Nephron progenitor cell (in vitro differentiated cells): ENCODE data around the gene ASB1.

ENCODE experiments used
- DNase-seq: peaks from one replicate; pipeline ENCODE4 v3.0.0; 2021
- H3K27ac Mint-ChIP-seq: 2 replicates; pipeline ENCODE4 v1.8.0; 2021; ENCODE audit warnings: mild to moderate bottlenecking, moderate library complexity, mixed read lengths
- H3K27me3 Mint-ChIP-seq: 2 replicates; pipeline ENCODE4 v1.8.0; 2021; ENCODE audit warnings: mild to moderate bottlenecking, low read depth, mixed read lengths; ENCODE audit not compliant: poor library complexity
- H3K36me3 Mint-ChIP-seq: 2 replicates; pipeline ENCODE4 v1.8.0; 2021; ENCODE audit warnings: low read depth, mixed read lengths
- H3K4me1 Mint-ChIP-seq: 2 replicates; pipeline ENCODE4 v1.8.0; 2021; ENCODE audit warnings: mixed read lengths
- H3K4me3 Mint-ChIP-seq: 2 replicates; pipeline ENCODE4 v1.8.0; 2021; ENCODE audit warnings: mild to moderate bottlenecking, moderate library complexity, mixed read lengths
- H3K9me3 Mint-ChIP-seq: 2 replicates; pipeline ENCODE4 v1.8.0; 2021; ENCODE audit warnings: mild to moderate bottlenecking, moderate library complexity, mixed read lengths
- CTCF ChIP-seq: fragments of 200-600 bp; sonication (generic); IDR thresholded peaks from 2 replicates; pipeline ENCODE4 v1.5.0; 2021; ENCODE audit warnings: antibody characterized with exemption

Gene ASB1

GRCh38 chr2:238493880-238494572 lies 67.3 kb downstream of the ASB1 start:
- Mint-ChIP-seq H3K4me1 (peaks cover 77% of the 10 kb centered on the region), H3K36me3 (no peaks in the 10 kb centered on the region), H3K27ac (peak overlapping the region; percentile 73), H3K4me3 (no peak overlapping the region), H3K27me3 (peaks cover 6% of the 10 kb centered on the region), H3K9me3 (no peaks in the 10 kb centered on the region)
- TF ChIP-seq CTCF, result no peak
- DNase-seq, result no peak

- H3K27ac Mint-ChIP-seq, result peak overlapping the region; percentile 73
- TF ChIP-seq CTCF, result no peak
- peaks cover 79% of the 10 kb centered on the region for H3K4me1 Mint-ChIP-seq
- no peaks in the 10 kb centered on the region for H3K9me3 Mint-ChIP-seq
- H3K36me3 Mint-ChIP-seq, result no peaks in the 10 kb centered on the region
- no peak overlapping the region for H3K4me3 Mint-ChIP-seq
- no peak for DNase-seq
- peaks cover 8% of the 10 kb centered on the region for H3K27me3 Mint-ChIP-seq
Measured at GRCh38 chr2:238494573-238494961, 67.8 kb downstream of the ASB1 start.

- Mint-ChIP-seq H3K27me3 (peaks cover 8% of the 10 kb centered on the region), H3K27ac (peak overlapping the region; percentile 56), H3K4me3 (peak overlapping the region; percentile 19), H3K4me1 (peaks cover 77% of the 10 kb centered on the region), H3K9me3 (no peaks in the 10 kb centered on the region), H3K36me3 (no peaks in the 10 kb centered on the region)
- no peak for TF ChIP-seq CTCF
- DNase-seq, result no peak
Measured at GRCh38 chr2:238495422-238495821, 68.7 kb downstream of the ASB1 start.

- Mint-ChIP-seq H3K36me3 (no peaks in the 10 kb centered on the region), H3K27me3 (peaks cover 8% of the 10 kb centered on the region), H3K9me3 (no peaks in the 10 kb centered on the region), H3K4me1 (peaks cover 66% of the 10 kb centered on the region), H3K4me3 (no peak overlapping the region), H3K27ac (no peak overlapping the region)
- no peak for TF ChIP-seq CTCF
- no peak for DNase-seq
Measured at GRCh38 chr2:238496756-238497609, 70.3 kb downstream of the ASB1 start.

- H3K27ac Mint-ChIP-seq, result no peak overlapping the region
- peaks cover 65% of the 10 kb centered on the region for H3K4me1 Mint-ChIP-seq
- H3K9me3 Mint-ChIP-seq, result no peaks in the 10 kb centered on the region
Measured at GRCh38 chr2:238497610-238498005, 70.9 kb downstream of the ASB1 start.

More at GRCh38 chr2:238497610-238498005, 70.9 kb downstream of the ASB1 start:
- H3K27me3 Mint-ChIP-seq, result peaks cover 8% of the 10 kb centered on the region
- H3K4me3 Mint-ChIP-seq, result no peak overlapping the region
- no peaks in the 10 kb centered on the region for H3K36me3 Mint-ChIP-seq
- DNase-seq, result no peak
- no peak for TF ChIP-seq CTCF
